Retina (tissue), 1 donor: Measurements from ENCODE around the gene RBM39.

Experiments
- DNase-seq: peaks from one replicate; pipeline ENCODE4 v3.0.0-alpha.2; 2016

RBM39 gene

DNA sequence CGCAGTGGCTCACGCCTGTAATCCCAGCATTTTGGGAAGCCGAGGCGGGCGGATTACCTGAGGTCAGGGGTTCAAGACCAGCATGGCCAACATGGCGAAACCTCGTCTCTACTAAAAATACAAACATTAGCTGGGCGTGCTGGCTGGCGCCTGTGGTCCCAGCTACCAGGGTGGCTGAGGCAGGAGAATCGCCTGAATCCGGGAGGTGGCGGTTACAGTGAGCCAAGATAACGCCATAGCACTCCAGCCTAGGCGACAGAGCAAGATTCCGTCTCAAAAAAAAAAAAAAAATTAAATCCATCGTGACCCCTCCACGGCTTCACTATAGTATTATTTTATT lies 76.1 kb downstream of the RBM39 start:
- no peak for DNase-seq

DNA sequence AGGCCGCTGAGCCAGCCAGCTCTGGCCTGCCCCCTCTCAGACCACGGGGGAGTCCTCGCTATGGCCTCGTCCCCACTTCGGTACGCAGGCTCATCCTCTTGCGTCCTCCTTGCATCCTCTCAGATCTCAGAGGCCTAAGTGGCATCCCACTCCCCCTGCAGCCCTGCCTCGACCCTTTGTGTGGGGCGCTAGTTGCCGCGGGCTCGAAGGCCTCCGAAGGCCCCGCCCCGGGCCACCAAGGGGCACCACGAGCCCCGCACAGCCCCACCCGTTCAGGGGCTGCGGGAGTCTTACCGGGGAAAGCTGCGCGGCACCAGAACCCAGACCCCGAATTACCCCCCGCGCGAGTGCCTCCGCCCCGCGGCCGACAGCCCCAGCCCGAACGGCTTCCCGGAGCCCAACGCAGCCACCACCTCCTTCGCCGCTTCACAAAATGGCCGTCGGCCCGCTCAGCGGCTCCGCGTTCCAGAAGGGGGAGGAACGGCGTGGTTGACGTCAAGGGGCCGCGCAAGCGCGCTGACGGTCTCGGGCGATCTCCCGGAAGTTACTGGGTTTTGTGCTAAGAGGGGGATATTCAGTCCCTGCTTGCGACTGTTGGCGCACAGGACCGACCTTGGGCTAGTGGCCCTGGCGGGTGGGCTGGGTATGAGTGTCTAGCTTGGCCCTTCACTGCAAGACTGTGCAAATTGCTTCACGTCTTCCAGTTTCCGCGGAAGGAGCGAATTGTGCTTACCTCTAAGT lies 77.4 kb downstream of the RBM39 start, which contains the start of the genes CPNE1 and RBM12:
Gene CPNE1 (minus strand): TSS at position 435 of the 741 bp plus-strand sequence. CDS start 31,977 bp downstream, outside the sequence.
Gene RBM12 (minus strand): TSS at position 435 of the 741 bp plus-strand sequence. CDS start 9,578 bp downstream, outside the sequence.
- DNase-seq = peak; percentile 96

DNA sequence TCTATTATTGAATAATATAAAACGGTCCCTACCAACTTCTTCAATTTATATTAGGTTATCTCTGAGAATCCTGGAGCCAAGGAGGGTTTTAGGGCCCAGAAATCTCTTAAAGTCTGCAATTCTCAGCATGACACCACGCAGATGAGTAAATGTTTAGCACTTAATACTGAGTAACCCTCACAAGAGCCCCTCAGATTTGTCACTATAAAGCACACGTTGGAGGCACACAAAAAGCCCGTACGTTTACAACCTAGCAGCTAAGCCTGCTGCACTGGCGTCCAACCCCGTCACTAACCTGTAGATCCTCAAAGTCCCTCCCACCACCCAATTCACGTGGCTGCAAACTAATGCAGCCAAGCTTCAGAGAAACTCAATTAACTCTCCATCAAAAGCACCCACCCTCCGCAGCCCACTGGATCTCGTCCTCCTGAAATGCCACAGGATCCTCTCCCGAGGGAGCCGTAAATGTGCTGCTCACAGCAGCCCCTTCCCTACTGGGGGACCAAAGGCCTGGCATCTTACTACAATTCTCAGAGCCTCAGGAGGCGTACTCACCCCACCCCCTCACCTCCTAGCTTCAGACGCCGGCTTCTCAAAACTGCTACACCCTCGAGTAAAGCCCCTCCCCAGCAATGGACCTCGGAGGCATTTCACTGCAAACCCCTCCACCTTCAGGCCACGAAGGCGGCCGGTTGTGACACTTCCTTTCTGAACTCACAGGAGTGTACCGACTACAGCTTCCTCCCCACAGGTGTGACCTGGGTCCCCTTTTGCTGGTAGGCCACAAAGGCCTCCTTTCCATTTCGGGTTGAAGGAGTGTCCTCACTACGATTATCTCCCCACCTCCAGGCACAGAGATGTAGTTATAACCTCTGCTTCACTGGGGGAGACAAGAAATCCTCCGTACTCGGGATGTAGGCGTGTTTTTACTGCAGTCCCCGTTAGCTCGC lies 78.3 kb downstream of the RBM39 start:
- peak; percentile 82 for DNase-seq

DNA sequence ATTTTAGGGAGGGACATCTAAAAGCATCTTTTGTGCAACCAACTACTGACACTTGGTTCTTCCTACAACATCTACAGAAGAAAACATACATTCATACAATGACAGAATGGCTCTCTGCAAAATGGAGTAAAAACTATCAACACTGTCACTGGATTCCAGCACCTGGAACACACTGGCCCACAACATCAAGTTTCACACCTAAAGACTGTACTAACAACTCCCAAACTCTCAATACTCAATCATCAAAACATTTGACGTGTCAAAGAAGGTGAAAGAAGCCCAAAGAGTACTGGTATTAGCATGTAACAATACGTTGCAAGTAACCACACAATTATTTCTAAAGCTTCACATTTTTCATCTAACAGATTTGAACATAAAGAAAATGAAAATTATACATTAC lies 79.5 kb downstream of the RBM39 start:
- DNase-seq = no peak

DNA sequence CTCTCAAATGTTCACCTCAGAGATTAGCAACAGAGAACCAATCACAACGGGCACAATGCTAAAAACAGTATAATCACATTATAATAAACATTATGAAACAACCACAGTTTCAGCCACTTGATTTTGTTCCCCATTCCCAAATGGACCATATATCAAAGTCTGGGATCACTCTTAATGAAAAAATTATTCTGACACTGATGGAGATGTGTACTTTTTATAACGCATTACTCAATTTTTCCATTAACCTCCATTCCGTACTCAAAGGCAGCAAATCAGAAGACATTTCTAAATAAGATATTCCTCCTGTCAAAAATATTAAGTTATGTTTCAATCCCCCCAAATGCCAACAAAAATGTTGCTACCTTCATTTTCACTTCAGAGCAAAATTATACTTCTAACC lies 80.2 kb downstream of the RBM39 start:
- no peak for DNase-seq

DNA sequence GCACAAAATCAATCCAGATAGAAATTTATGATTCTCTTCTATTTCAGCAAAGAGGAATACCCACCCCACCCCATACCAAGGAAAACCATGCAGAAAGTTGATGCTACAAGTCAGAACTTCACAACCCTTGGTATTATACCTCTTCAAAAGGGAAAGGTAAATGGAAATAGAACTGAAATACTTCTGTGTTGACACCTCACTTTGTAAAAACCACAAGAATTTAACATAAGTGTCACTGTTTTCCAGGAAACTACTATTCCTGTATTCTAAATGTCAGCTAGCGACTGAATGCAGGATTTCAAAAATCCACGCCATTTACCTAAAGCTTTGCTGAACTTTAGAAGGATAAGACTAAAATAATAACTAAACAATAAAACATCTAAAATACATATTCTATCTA lies 81.0 kb downstream of the RBM39 start:
- DNase-seq = no peak

DNA sequence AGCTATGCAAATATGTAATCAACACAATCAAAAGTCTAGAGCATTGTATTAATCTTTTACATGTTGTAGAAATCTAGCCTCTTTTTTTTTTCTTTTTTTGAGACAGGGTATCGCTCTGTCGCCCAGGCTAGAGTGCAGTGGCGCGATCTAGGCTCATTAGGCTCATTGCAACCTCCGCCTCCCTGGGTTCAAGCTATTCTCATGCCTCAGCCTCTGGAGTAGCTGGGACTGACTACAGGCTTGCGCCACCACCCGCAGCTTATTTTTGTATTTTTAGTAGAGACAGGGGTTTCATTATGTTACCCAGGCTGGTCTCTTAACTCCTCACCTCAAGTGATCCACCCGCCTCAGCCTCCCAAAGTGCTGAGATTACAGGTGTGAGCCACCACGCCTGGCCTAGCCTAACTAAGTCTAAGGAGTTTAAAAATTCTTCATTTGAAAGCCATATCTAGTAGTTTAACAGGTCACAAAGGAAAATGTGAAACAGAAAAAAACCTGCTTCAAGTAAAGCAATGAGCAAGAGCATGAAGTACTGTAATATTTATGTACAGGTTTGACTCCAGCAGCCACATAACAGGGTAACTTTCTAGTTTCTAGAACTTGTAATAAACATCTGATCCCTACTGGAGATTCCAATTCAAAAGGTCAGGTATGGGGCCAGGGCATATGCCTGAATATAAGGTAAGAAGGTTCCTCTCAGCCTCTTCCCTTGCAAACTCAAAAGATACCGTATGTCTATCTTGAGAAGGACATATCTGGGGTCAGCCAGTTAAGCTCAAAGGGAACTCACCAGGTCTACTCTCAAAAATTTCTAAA lies 81.7 kb downstream of the RBM39 start:
- DNase-seq = no peak

DNA sequence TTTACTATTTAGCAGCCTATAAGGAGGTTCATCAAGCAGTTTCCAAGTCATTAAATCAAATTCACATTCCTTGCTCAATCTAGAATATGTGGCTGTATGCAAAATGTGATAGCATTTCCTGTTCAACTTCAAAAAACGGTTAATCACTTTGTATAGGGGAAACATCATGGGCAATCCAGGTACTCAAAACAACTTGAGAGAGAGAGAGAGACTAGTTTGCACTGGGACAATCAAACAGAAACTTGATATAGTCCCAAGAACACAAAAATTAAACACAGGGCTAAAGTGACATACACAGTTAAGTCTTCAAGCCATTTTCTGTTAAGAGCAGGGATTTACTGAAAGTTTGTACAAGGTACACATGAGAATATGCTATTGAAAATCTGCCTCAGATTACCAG lies 84.8 kb downstream of the RBM39 start:
- no peak for DNase-seq

DNA sequence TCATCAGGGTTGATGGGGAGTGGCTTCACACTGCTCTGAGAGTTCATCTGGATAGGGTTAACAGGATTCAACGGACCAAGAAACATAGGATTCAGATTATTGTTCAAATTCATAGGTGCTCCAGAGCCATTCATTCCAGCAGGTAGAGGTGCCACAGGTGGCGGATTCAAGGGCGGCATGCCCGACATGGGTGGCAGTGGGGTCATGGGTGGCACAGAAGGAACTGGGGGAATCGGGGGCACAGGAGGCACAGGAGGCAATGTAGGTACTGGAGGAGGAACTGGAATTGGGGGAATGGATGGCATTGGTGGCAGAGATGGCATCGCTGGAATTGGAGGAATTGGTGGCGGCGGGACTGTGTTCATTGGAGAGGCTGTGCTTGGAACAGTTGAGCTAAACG lies 87.6 kb downstream of the RBM39 start:
- DNase-seq = no peak

DNA sequence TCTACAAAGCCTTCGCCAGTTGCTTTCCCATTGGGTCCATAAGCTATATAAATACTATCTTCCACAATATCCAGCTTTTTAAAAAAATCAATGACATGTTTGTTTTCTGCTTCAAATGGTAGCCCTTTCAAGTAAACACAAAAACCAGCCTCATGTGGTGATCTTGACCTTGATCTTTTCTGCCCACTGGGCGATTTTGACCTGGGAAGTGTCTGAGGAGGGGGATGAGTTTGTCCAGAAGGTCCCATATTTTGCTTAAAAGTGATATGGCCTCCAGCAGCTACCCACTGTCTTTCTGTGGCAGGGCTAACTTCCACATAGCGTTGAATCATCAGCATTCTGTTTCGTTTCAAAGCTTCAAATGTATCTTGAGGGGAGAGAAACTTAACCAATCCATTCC lies 88.2 kb downstream of the RBM39 start:
- DNase-seq = no peak
